Right ventricle myocardium superior (tissue), 1 donor: ENCODE data around the gene UFSP1. TPM values are rescaled to one million over a fixed set of nuclear protein-coding genes. Genes with fewer than 3 reads are reported as not detected.
A peak's percentile ranks its signal among the peaks of the same experiment; 100 is the strongest.
"Not testable (repeated sequence)": the region's sequence is repeated elsewhere in the genome, so short reads cannot be mapped to it uniquely, and the experiment has no call there.

ENCODE experiments used
- ATAC-seq: fragments of 200-7000 bp; cut with Tn5 transposase; one replicate; pipeline ENCODE4 v1.9.1; 2020; ENCODE audit warnings: mild to moderate bottlenecking; ENCODE audit not compliant: poor library complexity
- DNase-seq: peaks from one replicate; pipeline ENCODE4 v3.0.0-alpha.2; 2020
- intact Hi-C: fragments of 100-400 bp; cut with DNase I; formaldehyde crosslinking; loops from one replicate; pipeline ENCODE4 v1.11.2; 2022
- long read RNA-seq: library from polyadenylated mRNA; unstranded; transcript quantifications from one replicate; pipeline ENCODE4 v2.0.0, GENCODE V29; 2021
- total RNA-seq: library from RNA; stranded (reverse); fragmentation: NEBNext Ultra II Directional; extraction: Animal tissue kit (Norgen Biotek cat#: 25700); gene quantifications from one replicate; pipeline ENCODE4 v1.2.1, GENCODE V29; 2021
- donor health status: DM: no; HTN: yes; CAD: no; lungs with severe emphysema.

Gene UFSP1
- 2.2 TPM for total RNA-seq
- long read RNA-seq, partial matches to known transcripts = 0 of 4 reads
- long read RNA-seq, other reads (novel, unspliced or antisense) = 0 of 4 reads

- peak; percentile 57 for ATAC-seq
- DNase-seq = no peak
- intact Hi-C loops = no loop called here
These were observed at the start of gene UFSP1 for GRCh38 chr7:100888988-100889750. Gene UFSP1, minus strand, starts transcription at chr7:100889715. Its CDS starts 444 bp downstream, at chr7:100889271.

GRCh38 chr7:100936167-100936566 is 46.7 kb upstream of the UFSP1 start:
- ATAC-seq, intact Hi-C loops: not testable (repeated sequence)

GRCh38 chr7:100935381-100935780 is 45.9 kb upstream of the UFSP1 start:
- DNase-seq, ATAC-seq, intact Hi-C loops: not testable (repeated sequence)

More at GRCh38 chr7:100936167-100936566, 46.7 kb upstream of the UFSP1 start:
- not testable (repeated sequence) for DNase-seq

- DNase-seq = no peak
- ATAC-seq = no peak
- intact Hi-C loops = no loop called here
These were observed 44.2 kb upstream of the UFSP1 start for GRCh38 chr7:100933734-100934133.

GRCh38 chr7:100929808-100930174 is 40.3 kb upstream of the UFSP1 start:
- no peak for ATAC-seq
- intact Hi-C loops = no loop called here
- DNase-seq = no peak

- DNase-seq, ATAC-seq, intact Hi-C loops: not testable (repeated sequence)
These were observed 34.1 kb upstream of the UFSP1 start for GRCh38 chr7:100923616-100924015.

- intact Hi-C loops = no loop called here
- DNase-seq = no peak
- ATAC-seq = no peak
These were observed 31.5 kb upstream of the UFSP1 start for GRCh38 chr7:100921039-100921438.

- intact Hi-C loops, ATAC-seq, DNase-seq: not testable (repeated sequence)
These were observed 30.4 kb upstream of the UFSP1 start for GRCh38 chr7:100919779-100920437.

GRCh38 chr7:100919335-100919734 is 29.8 kb upstream of the UFSP1 start:
- intact Hi-C loops, ATAC-seq, DNase-seq: not testable (repeated sequence)

- no peak for DNase-seq
- no peak for ATAC-seq
- intact Hi-C loops = no loop called here
These were observed 25.4 kb upstream of the UFSP1 start for GRCh38 chr7:100914879-100915447.

- intact Hi-C loops = no loop called here
- ATAC-seq = peak; percentile 36
- no peak for DNase-seq
These were observed 24.8 kb upstream of the UFSP1 start for GRCh38 chr7:100914208-100914878.

- ATAC-seq (no peak), DNase-seq (no peak)
- intact Hi-C loops = no loop called here
These were observed 22.0 kb upstream of the UFSP1 start for GRCh38 chr7:100911484-100911883.

GRCh38 chr7:100910443-100910842 is 20.9 kb upstream of the UFSP1 start:
- intact Hi-C loops, ATAC-seq: not testable (repeated sequence)
- peak; percentile 53 for DNase-seq

GRCh38 chr7:100908512-100908911 is 19.0 kb upstream of the UFSP1 start:
- ATAC-seq (no peak), DNase-seq (no peak)

GRCh38 chr7:100902638-100903037 is 13.1 kb upstream of the UFSP1 start:
- no peak for ATAC-seq
- no peak for DNase-seq

More at GRCh38 chr7:100908512-100908911, 19.0 kb upstream of the UFSP1 start:
- intact Hi-C loops = no loop called here

GRCh38 chr7:100901921-100902332 is 12.4 kb upstream of the UFSP1 start:
- intact Hi-C loops = no loop called here
- no peak for ATAC-seq
- no peak for DNase-seq

More at GRCh38 chr7:100902638-100903037, 13.1 kb upstream of the UFSP1 start:
- intact Hi-C loops = no loop called here

GRCh38 chr7:100900978-100901377 is 11.5 kb upstream of the UFSP1 start:
- intact Hi-C loops = no loop called here
- DNase-seq = no peak

GRCh38 chr7:100899432-100899831 is 9.9 kb upstream of the UFSP1 start:
- intact Hi-C loops = loop anchor here (10.0 kb wide), 1 partner anchor 235 kb away; no protein-coding TSS in a partner anchor

More at GRCh38 chr7:100900978-100901377, 11.5 kb upstream of the UFSP1 start:
- no peak for ATAC-seq

More at GRCh38 chr7:100899432-100899831, 9.9 kb upstream of the UFSP1 start:
- DNase-seq (no peak), ATAC-seq (no peak)
